Measurements from ENCODE around the gene CTSS. TPM values are rescaled to one million over a fixed set of nuclear protein-coding genes. Genes with fewer than 3 reads are reported as not detected.
"Not testable (repeated sequence)": the region's sequence is repeated elsewhere in the genome, so short reads cannot be mapped to it uniquely, and the experiment has no call there.

Gene CTSS
- total RNA-seq, 1 donor from 2014 or later = 3.8 TPM

- DNase-seq (ENCODE audit: low read depth) = not testable (repeated sequence)
Observed at GRCh38 chr1:150775931-150776505, 10.4 kb upstream of the CTSS start.

- no peak for DNase-seq (ENCODE audit: low read depth)
Observed at GRCh38 chr1:150775276-150775675, 9.7 kb upstream of the CTSS start.

GRCh38 chr1:150772326-150772725, 6.7 kb upstream of the CTSS start:
- no peak for DNase-seq (ENCODE audit: low read depth)

GRCh38 chr1:150767704-150768103, 2.1 kb upstream of the CTSS start:
- DNase-seq (ENCODE audit: low read depth) = not testable (repeated sequence)

- not testable (repeated sequence) for DNase-seq (ENCODE audit: low read depth)
Observed at GRCh38 chr1:150765977-150766301, 361 bp upstream of the CTSS start.

GRCh38 chr1:150764617-150765101, 919 bp downstream of the CTSS start:
- DNase-seq (ENCODE audit: low read depth) = peak; percentile 40

- no peak for DNase-seq (ENCODE audit: low read depth)
Observed at GRCh38 chr1:150763018-150763417, 2.6 kb downstream of the CTSS start.

- DNase-seq (ENCODE audit: low read depth) = no peak
Observed at GRCh38 chr1:150762552-150762951, 3.0 kb downstream of the CTSS start.

GRCh38 chr1:150761801-150762200, 3.8 kb downstream of the CTSS start:
- no peak for DNase-seq (ENCODE audit: low read depth)

- no peak for DNase-seq (ENCODE audit: low read depth)
Observed at GRCh38 chr1:150760013-150760412, 5.6 kb downstream of the CTSS start.

- DNase-seq (ENCODE audit: low read depth) = no peak
Observed at GRCh38 chr1:150753416-150753815, 12.2 kb downstream of the CTSS start.

- DNase-seq (ENCODE audit: low read depth) = no peak
Observed at GRCh38 chr1:150751443-150751842, 14.1 kb downstream of the CTSS start.

GRCh38 chr1:150749720-150750311, 15.8 kb downstream of the CTSS start:
- DNase-seq (ENCODE audit: low read depth) = no peak

GRCh38 chr1:150748878-150749719, 16.5 kb downstream of the CTSS start:
- DNase-seq (ENCODE audit: low read depth) = no peak

- DNase-seq (ENCODE audit: low read depth) = no peak
Observed at GRCh38 chr1:150730130-150730721, 35.4 kb downstream of the CTSS start.

GRCh38 chr1:150724336-150724735, 41.2 kb downstream of the CTSS start:
- DNase-seq (ENCODE audit: low read depth) = no peak

GRCh38 chr1:150720703-150721102, 44.9 kb downstream of the CTSS start, which contains the start of gene HORMAD1:
Gene HORMAD1 (minus strand): TSS chr1:150720895. CDS start chr1:150719505, 1,390 bp downstream.
- DNase-seq (ENCODE audit: low read depth) = no peak

- DNase-seq (ENCODE audit: low read depth) = no peak
Observed at GRCh38 chr1:150720098-150720497, 45.5 kb downstream of the CTSS start.

GRCh38 chr1:150718225-150718891, 47.2 kb downstream of the CTSS start:
- no peak for DNase-seq (ENCODE audit: low read depth)

- not testable (repeated sequence) for DNase-seq (ENCODE audit: low read depth)
Observed at GRCh38 chr1:150709031-150709430, 56.5 kb downstream of the CTSS start.

GRCh38 chr1:150708595-150708994, 57.0 kb downstream of the CTSS start:
- DNase-seq (ENCODE audit: low read depth) = no peak
